SH-SY5Y (cell line): ENCODE data around the gene IL33.

Experiments
- GATA2 ChIP-seq: IDR thresholded peaks from 2 replicates; pipeline ENCODE4 v1.6.1; 2011; ENCODE audit warnings: mild to moderate bottlenecking, low read depth, low read length
- GATA3 ChIP-seq: IDR thresholded peaks from 2 replicates; pipeline ENCODE4 v1.6.1; 2011; ENCODE audit warnings: low read depth, mild to moderate bottlenecking, low read length, moderate library complexity

IL33 gene

GRCh38 chr9:6232336-6232945 is 16.8 kb downstream of the IL33 start:
- TF ChIP-seq GATA2 (no peak), GATA3 (no peak)

- no peak for TF ChIP-seq GATA3
These were observed 18.4 kb downstream of the IL33 start for GRCh38 chr9:6234014-6234413.

GRCh38 chr9:6237267-6237666 is 21.7 kb downstream of the IL33 start:
- no peak for TF ChIP-seq GATA3
- TF ChIP-seq GATA2, result no peak

- no peak for TF ChIP-seq GATA3
- TF ChIP-seq GATA2, result no peak
These were observed 23.4 kb downstream of the IL33 start for GRCh38 chr9:6239048-6239461.

- TF ChIP-seq GATA2 (no peak), GATA3 (no peak)
These were observed 24.1 kb downstream of the IL33 start for GRCh38 chr9:6239694-6240093.

- TF ChIP-seq GATA3 (no peak), GATA2 (no peak)
These were observed 28.1 kb downstream of the IL33 start for GRCh38 chr9:6243746-6244145.

- TF ChIP-seq GATA2, result no peak
- no peak for TF ChIP-seq GATA3
These were observed 31.7 kb downstream of the IL33 start for GRCh38 chr9:6247266-6247665.

GRCh38 chr9:6268826-6269397 is 53.3 kb downstream of the IL33 start:
- no peak for TF ChIP-seq GATA2
- no peak for TF ChIP-seq GATA3

GRCh38 chr9:6270896-6271295 is 55.3 kb downstream of the IL33 start:
- TF ChIP-seq GATA3 (no peak), GATA2 (no peak)

- TF ChIP-seq GATA3 (no peak), GATA2 (no peak)
These were observed 56.1 kb downstream of the IL33 start for GRCh38 chr9:6271508-6272228.

GRCh38 chr9:6272229-6272598 is 56.6 kb downstream of the IL33 start:
- TF ChIP-seq GATA3 (no peak), GATA2 (no peak)

- no peak for TF ChIP-seq GATA2
- TF ChIP-seq GATA3, result no peak
These were observed 61.8 kb downstream of the IL33 start for GRCh38 chr9:6277417-6277816.

GRCh38 chr9:6301858-6302257 is 86.3 kb downstream of the IL33 start:
- TF ChIP-seq GATA3, result no peak
- TF ChIP-seq GATA2, result no peak

- TF ChIP-seq GATA3 (no peak), GATA2 (no peak)
These were observed 86.8 kb downstream of the IL33 start for GRCh38 chr9:6302417-6302816.

- TF ChIP-seq GATA3, result no peak
- TF ChIP-seq GATA2, result no peak
These were observed 88.6 kb downstream of the IL33 start for GRCh38 chr9:6304232-6304631.
